Muscle of back (tissue), 11 donors: ENCODE data around the gene DERL3. TPM values are rescaled to one million over a fixed set of nuclear protein-coding genes. Genes with fewer than 3 reads are reported as not detected.

Experiments
- DNase-seq, 3 donors: peaks; one replicate each; pipeline versions ENCODE4 v3.0.0 to v3.0.0-alpha.2; 2013
- polyA plus RNA-seq, 10 donors: library from polyadenylated mRNA; unstranded; fragments of 120-200 nt; gene quantifications; one replicate each; pipeline ENCODE4 v1.2.1, GENCODE V29; 2013; ENCODE audit not compliant: insufficient read length in 10 of 10

Gene DERL3
- polyA plus RNA-seq, 10 donors: 0.71 to 2.6 (median 1.3) TPM

DNA sequence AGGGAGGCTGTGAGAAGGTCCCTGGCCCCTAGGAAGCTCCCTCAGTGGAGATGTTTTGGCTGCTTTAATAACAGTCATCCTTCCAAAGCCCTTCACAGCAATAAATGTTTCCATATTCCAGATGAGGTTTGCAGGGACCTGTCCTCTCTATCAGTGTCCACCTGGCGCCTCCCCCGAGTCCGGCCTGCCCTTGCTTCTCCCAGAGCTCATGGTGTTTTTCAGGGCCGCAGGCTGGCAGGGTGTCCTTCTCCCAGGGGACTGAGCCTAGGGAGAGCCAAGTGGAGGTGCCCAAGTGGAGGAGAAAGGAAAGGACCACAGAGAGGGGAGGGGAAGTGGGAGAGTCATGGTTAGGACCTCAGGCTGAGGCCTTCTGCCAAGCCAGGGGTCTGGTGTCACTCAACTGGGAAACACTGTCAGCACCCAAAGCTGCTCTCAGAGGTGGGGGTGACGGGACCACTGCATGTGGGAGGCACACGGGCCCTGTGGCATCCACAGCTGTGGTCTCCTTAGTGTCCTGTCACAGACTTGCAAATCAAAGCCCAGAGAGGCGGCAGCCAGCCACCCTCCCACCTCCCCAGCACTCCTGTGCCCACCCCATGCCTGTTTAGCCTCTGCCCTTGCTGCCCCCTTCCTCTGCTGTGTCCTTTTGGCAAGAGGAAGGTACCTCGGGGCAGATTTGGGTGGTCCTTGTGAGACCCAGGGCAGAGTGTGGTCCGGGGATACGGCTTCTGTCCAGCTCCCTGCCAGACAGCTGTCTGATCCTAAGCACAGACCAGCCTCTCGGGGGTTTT is 6.4 kb downstream of the DERL3 start:
- DNase-seq: no peak

DNA sequence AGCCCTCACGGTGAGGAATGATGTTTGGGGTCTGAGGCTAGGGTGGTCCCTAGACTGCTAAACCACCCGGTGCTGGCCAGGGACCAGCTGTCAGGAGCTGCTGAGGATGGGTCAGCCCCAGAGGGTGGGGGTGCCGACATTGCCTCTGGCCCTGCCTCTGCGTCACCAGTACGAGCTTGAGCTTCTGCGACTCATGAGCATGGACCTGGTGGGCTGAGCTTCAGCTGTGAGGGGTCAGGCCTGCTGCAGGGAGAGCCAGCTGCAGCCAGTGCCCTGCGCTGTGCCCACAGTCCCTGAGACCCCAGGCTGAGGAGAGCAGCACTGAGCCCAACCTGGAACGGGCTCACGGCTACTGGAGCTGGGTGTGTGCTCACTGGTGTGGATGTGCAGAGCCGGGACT is 7.0 kb downstream of the DERL3 start:
- DNase-seq: no peak

DNA sequence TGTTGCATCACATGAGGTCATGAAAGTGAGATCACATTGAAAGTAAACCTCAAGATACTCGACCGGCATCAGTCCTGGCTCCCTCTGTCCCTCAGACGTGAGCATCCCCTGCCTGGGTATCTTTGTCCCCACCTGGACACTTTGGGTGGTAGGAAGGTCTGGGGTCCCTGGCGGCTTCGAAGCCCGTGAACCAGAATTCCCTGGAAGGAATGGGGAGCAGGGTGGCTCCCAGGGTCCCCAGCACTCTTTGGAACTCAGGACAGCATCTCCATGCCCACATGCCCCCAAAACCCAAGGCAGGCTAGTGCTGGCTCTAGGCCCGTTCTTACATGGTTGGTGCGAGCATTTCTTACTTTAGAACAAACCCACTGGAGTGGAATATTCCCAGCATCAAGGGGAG is 7.5 kb downstream of the DERL3 start:
- DNase-seq: no peak

GRCh38 chr22:23829845-23830372 is 8.9 kb downstream of the DERL3 start:
- peak; percentile 62 to 88 (median 86) for DNase-seq

- no peak for DNase-seq
Measured at GRCh38 chr22:23828800-23829680, 9.8 kb downstream of the DERL3 start.

DNA sequence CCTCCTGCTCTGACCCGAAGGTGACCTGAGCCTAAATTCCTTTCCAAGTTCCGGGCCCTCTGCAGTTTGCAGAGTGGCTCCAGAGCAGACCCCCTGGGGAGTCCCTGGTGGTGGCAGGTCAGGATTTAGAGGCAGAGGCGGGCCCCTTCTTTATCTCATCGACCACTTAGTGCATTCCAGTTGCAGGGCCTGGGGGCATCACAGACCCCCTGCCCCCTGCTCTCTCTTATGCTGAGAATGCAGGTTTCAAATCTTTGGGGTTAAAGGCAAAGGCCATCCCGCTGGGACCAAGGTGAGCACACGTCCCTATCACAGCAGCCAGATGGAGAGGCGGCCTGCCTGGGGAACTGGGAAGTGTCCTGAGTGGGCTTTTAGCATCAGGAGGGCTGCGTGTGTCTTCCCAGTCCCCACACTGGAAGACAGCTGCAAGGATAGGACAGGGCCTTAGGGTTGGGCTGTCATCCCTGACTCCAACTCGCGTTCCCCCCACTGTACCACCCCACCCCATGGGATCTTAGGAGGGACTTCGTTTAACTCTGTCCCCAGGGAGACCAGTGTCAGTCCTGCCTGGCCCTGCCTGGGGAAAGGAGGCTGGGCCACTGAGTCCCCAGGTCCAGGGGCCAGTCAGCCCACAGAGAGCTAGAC is 11.3 kb downstream of the DERL3 start:
- DNase-seq: no peak

DNA sequence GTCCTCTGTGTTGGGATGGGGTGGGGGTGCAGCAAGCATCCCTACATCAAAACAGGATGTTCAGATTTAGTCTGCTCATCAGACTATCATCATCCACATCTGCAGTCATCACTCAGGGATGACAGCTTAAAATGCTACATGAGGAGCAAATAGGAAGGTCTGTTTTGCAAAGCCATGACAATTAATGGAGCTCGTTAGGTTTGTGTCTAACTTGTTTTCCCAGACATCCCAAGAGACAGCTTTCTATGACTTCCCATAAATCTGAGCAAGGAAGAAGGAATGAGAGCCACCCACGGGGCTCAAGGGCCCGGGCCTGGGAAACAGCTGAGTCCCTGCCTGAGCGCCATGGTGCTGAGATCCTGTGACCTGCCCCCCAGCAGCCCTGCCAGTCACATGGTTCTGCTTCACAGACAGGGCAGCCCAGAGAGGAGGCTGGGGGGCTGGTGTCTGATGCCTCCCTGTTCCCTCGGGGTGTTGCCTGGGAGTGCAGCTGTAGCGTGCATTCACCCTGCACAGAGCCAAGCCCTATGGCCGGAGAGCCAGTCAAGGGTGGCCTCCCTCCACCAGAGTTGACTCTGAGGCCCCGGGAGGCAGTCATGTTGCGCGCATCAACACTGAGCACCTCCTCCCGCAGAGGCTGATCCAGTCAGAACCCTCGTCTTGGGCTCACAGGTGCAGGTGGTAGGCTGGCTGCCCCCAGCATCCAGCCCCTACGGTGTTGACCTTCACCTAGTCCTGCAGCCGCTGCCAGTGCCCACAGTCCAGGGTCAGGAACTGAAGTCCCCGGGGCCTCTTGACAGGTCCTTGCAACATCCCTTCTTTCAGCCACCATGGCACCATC is 12.1 kb downstream of the DERL3 start:
- DNase-seq: peak in 2 of 3 donors; percentile 50 to 77

- no peak for DNase-seq
Measured at GRCh38 chr22:23825246-23825905, 13.4 kb downstream of the DERL3 start.

- no peak for DNase-seq
Measured at GRCh38 chr22:23824476-23825245, 14.1 kb downstream of the DERL3 start.

GRCh38 chr22:23823331-23823791 is 15.4 kb downstream of the DERL3 start:
- no peak for DNase-seq

DNA sequence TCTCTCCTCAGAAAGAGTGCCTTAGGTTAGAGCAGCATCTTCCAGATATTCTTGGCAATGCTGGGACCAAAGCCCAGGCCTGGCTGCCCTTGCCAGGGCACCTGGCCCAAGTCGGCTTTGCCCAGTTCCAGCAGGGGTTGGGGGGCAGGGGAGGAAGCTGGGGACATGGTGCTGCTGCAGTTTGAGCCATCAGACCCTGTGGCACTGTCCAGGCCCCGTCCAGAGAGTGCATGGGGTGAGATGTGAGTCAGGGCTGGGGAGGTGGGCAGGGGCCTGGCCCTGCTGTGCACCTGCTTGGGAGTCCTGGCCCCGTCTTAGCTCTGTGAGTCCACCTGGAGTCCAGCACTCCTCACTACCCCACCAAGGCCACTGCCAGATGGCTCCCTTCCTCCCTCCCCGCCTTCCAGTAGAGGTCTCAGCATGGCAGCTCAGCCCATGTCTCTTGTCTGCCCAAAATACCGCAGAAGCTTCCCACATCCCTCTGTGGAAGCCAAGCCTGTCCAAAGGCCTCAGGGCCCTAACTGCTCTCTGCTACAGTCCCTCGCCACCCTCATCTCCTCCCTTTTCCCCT is 16.6 kb downstream of the DERL3 start:
- no peak for DNase-seq

DNA sequence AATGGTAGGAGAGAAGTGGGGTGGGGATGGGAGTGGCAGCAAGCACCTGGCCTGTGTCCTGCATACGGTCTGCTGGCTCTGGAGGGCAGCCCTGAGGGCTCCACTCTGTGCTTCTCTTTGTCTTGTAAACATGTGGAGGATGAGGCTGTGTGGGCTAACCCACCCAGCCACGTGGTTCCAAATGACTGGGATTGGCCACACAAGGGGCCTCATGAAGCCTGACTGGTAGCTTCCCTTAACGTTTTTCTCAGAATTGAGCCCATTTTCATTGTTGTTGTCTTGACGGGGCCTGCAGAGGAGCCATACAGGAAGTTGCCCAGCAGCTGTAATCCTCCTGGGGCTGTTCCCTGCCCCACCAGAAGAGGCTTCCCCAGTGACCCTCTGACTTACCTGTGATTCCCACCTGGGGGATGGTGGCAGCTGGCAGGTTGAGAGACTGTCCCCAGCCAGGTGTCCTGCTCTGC is 18.0 kb downstream of the DERL3 start:
- DNase-seq: no peak

DNA sequence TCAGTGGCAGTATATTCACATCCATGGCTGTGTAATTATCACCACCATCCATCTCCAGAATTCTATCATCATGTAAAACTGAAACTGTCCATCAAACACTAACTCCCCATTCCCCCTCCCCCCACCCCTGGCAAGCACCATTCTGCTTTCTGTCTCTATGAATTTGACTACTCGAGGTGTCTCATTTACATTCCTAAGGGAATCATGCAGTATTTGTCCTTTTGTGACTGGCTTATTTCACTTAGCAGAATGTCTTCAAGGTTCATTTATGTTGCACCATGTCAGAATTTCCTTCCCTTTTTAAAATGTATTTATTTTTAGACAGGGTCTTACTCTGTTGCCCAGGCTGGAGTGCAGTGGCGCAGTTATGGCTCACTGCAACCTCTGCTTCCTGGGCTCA is 20.3 kb downstream of the DERL3 start:
- DNase-seq: no peak

DNA sequence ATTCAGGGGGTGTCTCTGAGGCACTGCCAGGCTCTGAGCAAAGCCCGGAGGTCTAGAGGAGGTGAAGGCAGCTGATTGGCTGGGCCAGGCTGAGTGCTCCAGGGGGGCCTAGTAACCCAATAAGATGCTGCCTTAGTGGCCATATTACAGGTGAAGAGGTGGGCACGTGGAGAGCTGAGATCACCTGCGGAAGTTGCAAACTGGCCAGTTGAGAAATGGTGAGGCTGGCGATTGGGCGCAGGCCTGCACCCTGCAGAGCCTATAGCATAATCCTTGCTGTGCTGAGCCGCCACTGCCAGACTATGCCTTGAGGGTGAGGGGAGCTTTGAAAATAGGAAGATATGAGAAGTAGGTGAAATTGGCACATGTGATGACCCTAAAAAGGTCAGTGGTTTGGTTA is 21.7 kb downstream of the DERL3 start:
- DNase-seq: no peak

GRCh38 chr22:23816156-23816976 is 22.4 kb downstream of the DERL3 start:
- DNase-seq: no peak

DNA sequence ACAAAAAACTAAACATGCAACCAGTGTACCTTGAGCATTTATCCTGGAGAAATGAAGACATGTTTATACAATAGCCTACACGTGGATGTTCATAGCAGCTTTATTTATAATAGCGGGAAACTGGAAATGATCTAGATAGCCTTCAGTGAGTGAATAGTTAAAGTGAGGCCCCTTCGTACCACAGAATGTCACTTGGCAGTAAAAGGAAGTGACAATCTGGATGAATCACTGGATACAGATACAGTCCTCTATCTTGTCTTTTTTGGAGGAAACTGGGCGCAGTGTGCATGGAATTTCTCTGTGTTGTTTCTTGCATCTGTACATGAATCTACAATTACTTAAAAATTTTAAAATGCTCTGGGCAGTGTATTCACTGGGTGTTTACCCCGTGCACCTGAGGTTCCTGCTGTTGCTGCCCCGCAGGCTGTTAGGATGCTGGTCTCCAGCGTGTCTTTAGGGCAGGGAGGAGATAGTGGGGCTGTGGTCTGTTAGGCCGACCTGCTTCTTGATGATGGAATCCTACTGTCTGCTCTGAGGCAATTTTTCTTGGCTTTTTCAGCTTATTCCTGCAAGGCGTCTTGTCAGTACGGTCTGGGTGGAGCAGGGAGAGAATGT is 23.2 kb downstream of the DERL3 start:
- DNase-seq: no peak

GRCh38 chr22:23812378-23812777 is 26.4 kb downstream of the DERL3 start:
- DNase-seq: no peak

DNA sequence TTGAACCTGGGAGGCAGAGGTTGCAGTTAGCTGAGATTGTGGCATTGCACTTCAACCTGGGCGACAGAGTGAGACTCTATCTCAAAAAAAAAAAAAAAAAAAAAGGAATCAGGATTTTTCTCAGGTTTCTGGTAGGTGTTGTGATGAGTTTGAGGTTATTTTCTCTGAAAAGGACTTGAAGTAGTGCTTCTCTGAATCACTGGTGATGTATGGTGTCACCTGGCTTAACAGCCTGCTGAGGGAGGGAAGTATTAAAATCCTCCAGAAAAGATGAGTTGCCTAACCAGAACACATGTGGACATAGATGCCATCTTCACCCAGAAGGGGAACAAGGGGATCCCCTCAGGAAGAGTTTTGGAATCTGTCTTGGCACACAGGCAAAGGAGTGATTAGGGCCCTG is 32.0 kb downstream of the DERL3 start:
- DNase-seq: no peak
